GM23248 (cell line): ENCODE data around the gene MAP3K5. TPM values are rescaled to one million over a fixed set of nuclear protein-coding genes. Genes with fewer than 3 reads are reported as not detected.
A peak's percentile ranks its signal among the peaks of the same experiment; 100 is the strongest.

ENCODE experiments used
- DNase-seq: peaks from one replicate; pipeline ENCODE4 v3.0.0-alpha.2; 2015
- H2AFZ ChIP-seq: fragments of 200-600 bp; sonication (generic); 2 replicates; pipeline ENCODE4 v1.6.1; 2016; ENCODE audit warnings: antibody characterized with exemption
- H3F3A ChIP-seq: fragments of 200-600 bp; sonication (generic); 2 replicates; pipeline ENCODE4 v1.6.1; 2016; ENCODE audit warnings: mild to moderate bottlenecking, antibody characterized with exemption, mixed run types; ENCODE audit not compliant: insufficient read depth
- H3K27ac ChIP-seq: fragments of 200-600 bp; sonication (generic); 2 replicates; pipeline ENCODE4 v1.5.1; 2016; ENCODE audit warnings: mild to moderate bottlenecking
- H3K27me3 ChIP-seq: fragments of 200-600 bp; sonication (generic); replicated peaks from 2 replicates; pipeline ENCODE4 v1.6.1; 2016; ENCODE audit warnings: mild to moderate bottlenecking; ENCODE audit not compliant: insufficient read depth
- H3K36me3 ChIP-seq: fragments of 200-600 bp; sonication (generic); 2 replicates; pipeline ENCODE4 v1.6.1; 2016; ENCODE audit warnings: low read depth, mild to moderate bottlenecking
- H3K4me1 ChIP-seq: fragments of 200-600 bp; sonication (generic); 2 replicates; pipeline ENCODE4 v1.6.1; 2016; ENCODE audit warnings: mild to moderate bottlenecking; ENCODE audit not compliant: insufficient read depth
- H3K4me2 ChIP-seq: fragments of 200-600 bp; sonication (generic); one replicate; pipeline ENCODE4 v1.6.1; 2016; ENCODE audit warnings: mild to moderate bottlenecking; ENCODE audit not compliant: unreplicated experiment
- H3K4me3 ChIP-seq: fragments of 200-600 bp; sonication (generic); 2 replicates; pipeline ENCODE4 v1.5.1; 2016; ENCODE audit warnings: mild to moderate bottlenecking
- H3K79me2 ChIP-seq: fragments of 200-600 bp; sonication (generic); 2 replicates; pipeline ENCODE4 v1.6.1; 2016; ENCODE audit warnings: mild to moderate bottlenecking; ENCODE audit not compliant: insufficient read depth
- H3K9ac ChIP-seq: fragments of 200-600 bp; sonication (generic); 2 replicates; pipeline ENCODE4 v1.6.1; 2016; ENCODE audit warnings: mild to moderate bottlenecking
- H3K9me2 ChIP-seq: fragments of 200-600 bp; sonication (generic); 2 replicates; pipeline ENCODE4 v1.6.1; 2016; ENCODE audit warnings: mixed run types, mild to moderate bottlenecking, moderate library complexity; ENCODE audit not compliant: insufficient read depth
- H3K9me3 ChIP-seq: fragments of 200-600 bp; sonication (generic); one replicate; pipeline ENCODE4 v1.6.1; 2017; ENCODE audit warnings: low read depth
- H4K20me1 ChIP-seq: fragments of 200-600 bp; sonication (generic); 2 replicates; pipeline ENCODE4 v1.6.0; 2016; ENCODE audit not compliant: insufficient read depth
- EZH2 ChIP-seq: fragments of 200-600 bp; sonication (generic); IDR thresholded peaks from 2 replicates; pipeline ENCODE4 v1.6.1; 2018; ENCODE audit warnings: antibody characterized with exemption, mild to moderate bottlenecking; ENCODE audit not compliant: insufficient read depth, poor library complexity, severe bottlenecking
- EZH2phosphoT487 ChIP-seq: fragments of 200-600 bp; sonication (generic); IDR thresholded peaks from 2 replicates; pipeline ENCODE4 v1.6.1; 2018; ENCODE audit warnings: antibody characterized with exemption, moderate library complexity, mild to moderate bottlenecking, low read depth; ENCODE audit not compliant: insufficient read depth
- WGBS, 2 experiments: methylation state at CpG; one replicate each; pipeline ENCODE4 v1.1.6; 2015 to 2017; ENCODE audit warnings: low lambda C conversion rate in 2 of 2, low coverage in 1 of 2; ENCODE audit errors: missing lambda C conversion rate in 2 of 2; 5-methylcytosine and 5-hydroxymethylcytosine counted together
- in situ Hi-C: fragments of 300-500 bp; cut with MboI; formaldehyde crosslinking; loops from 2 replicates; pipeline ENCODE4 v1.15.0; 2020
- polyA plus RNA-seq: library from polyadenylated mRNA; unstranded; fragments of >200 nt; fragmentation: Nextera tagmentation; extraction: Ambion mirVana; gene quantifications from 2 replicates; pipeline ENCODE4 v1.2.1, GENCODE V29; 2016
- total RNA-seq: library from RNA; depleted of rRNA; stranded (reverse); fragments of >200 nt; shearing (Covaris generic); gene quantifications from 2 replicates; pipeline ENCODE4 v1.2.3, GENCODE V29; 2014

The MAP3K5 gene
- total and polyA plus RNA-seq, 2 experiments from 2014 or later = 1.4 to 4.1 TPM

DNA sequence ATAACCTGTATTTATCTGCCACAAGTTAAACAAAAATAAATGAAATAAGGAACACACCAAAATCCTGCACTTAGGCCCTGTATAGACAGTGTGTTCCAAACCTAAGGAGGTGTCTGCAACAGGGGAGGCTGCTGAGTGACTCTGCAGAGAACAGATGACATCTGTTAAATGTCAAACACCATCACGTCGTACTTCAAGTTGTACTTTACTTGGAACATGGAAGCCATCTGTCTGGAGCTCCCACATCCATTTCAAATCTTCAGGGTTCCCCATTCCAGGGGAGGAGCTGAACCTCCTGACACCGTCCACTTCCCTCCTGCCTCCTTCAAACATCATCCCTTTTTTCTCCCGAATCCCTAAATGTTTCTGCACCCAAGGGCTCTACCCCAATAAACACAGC lies 240.2 kb downstream of the MAP3K5 start:
- H3K9me3 ChIP-seq = no peaks in the 10 kb centered on the region
- H3K36me3 ChIP-seq = no peaks in the 10 kb centered on the region
- in situ Hi-C loops = no loop called here
- no peaks in the 10 kb centered on the region for H3K79me2 ChIP-seq
- no peak overlapping the region for H3K27ac ChIP-seq
- H3K27me3 ChIP-seq = 0 out of 2 replicates have a peak, but pooled peaks cover 7% of the 10 kb centered on the region
- 92 to 94% methylated on average over 4 of the region's 4 CpGs for WGBS, 2 experiments
- DNase-seq = no peak
- H3F3A ChIP-seq = peaks cover 7% of the 10 kb centered on the region; the same call in 1 of the 2 replicates
- H3K4me2 ChIP-seq = no peak overlapping the region
- no peak overlapping the region for H2AFZ ChIP-seq
- H3K9ac ChIP-seq = no peak overlapping the region
- H4K20me1 ChIP-seq = no peaks in the 10 kb centered on the region
- no peak overlapping the region for H3K4me3 ChIP-seq
- TF ChIP-seq EZH2phosphoT487 (no peak), EZH2 (no peak)
- H3K9me2 ChIP-seq = no peaks in the 10 kb centered on the region
- H3K4me1 ChIP-seq = no peaks in the 10 kb centered on the region

- Histone ChIP-seq H3K27me3 (0 out of 2 replicates have a peak, but pooled peaks cover 7% of the 10 kb centered on the region), H2AFZ (peak overlapping the region; percentile 81), H3K9ac (no peak overlapping the region)
Measured at GRCh38 chr6:136551103-136551502, 241.2 kb downstream of the MAP3K5 start.

GRCh38 chr6:136550330-136551071 lies 241.8 kb downstream of the MAP3K5 start, which contains the start of gene MAP7:
Gene MAP7 (minus strand): TSS chr6:136550422. CDS start chr6:136550408, 14 bp downstream.
- Histone ChIP-seq H3K27ac (no peak within 1 kb of the TSS), H3K4me3 (peak within 1 kb of the TSS; percentile 68), H3K36me3 (no peaks in the 10 kb centered on the region), H3K9me2 (no peaks in the 10 kb centered on the region), H3F3A (peaks cover 7% of the 10 kb centered on the region; the same call in 1 of the 2 replicates), H3K4me1 (no peaks in the 10 kb centered on the region), H3K9ac (peak within 1 kb of the TSS; percentile 43), H2AFZ (peak within 1 kb of the TSS; percentile 81), H3K4me2 (peak within 1 kb of the TSS; percentile 70), H4K20me1 (no peaks in the 10 kb centered on the region), H3K27me3 (0 out of 2 replicates have a peak, but pooled peaks cover 7% of the 10 kb centered on the region), H3K9me3 (no peaks in the 10 kb centered on the region), H3K79me2 (no peaks in the 10 kb centered on the region)
- DNase-seq = peak; percentile 75
- no peak for TF ChIP-seq EZH2phosphoT487
- TF ChIP-seq EZH2 = no peak
- WGBS, 2 experiments = 4 to 5% methylated on average over 49 to 68 of the region's 79 CpGs
- in situ Hi-C loops = no loop called here

More at GRCh38 chr6:136551103-136551502, 241.2 kb downstream of the MAP3K5 start:
- Histone ChIP-seq H3K4me1 (no peaks in the 10 kb centered on the region), H3K36me3 (no peaks in the 10 kb centered on the region), H3K9me3 (no peaks in the 10 kb centered on the region), H3F3A (peaks cover 7% of the 10 kb centered on the region; the same call in 1 of the 2 replicates), H3K79me2 (no peaks in the 10 kb centered on the region), H3K27ac (no peak overlapping the region), H3K4me2 (no peak overlapping the region), H4K20me1 (no peaks in the 10 kb centered on the region), H3K4me3 (peak overlapping the region; percentile 68), H3K9me2 (no peaks in the 10 kb centered on the region)
- TF ChIP-seq EZH2 = no peak
- TF ChIP-seq EZH2phosphoT487 = no peak
- WGBS, 2 experiments = 84 to 86% methylated on average over 8 of the region's 8 CpGs
- in situ Hi-C loops = no loop called here
- DNase-seq = no peak

- H3K4me2 ChIP-seq = peak overlapping the region; percentile 70
- H3K27ac ChIP-seq = no peak overlapping the region
- H3K4me3 ChIP-seq = peak overlapping the region; percentile 68
- H3F3A ChIP-seq = peaks cover 7% of the 10 kb centered on the region; the same call in 1 of the 2 replicates
- peak overlapping the region; percentile 81 for H2AFZ ChIP-seq
- 0 out of 2 replicates have a peak, but pooled peaks cover 7% of the 10 kb centered on the region for H3K27me3 ChIP-seq
- DNase-seq = peak; percentile 61
- H3K9ac ChIP-seq = peak overlapping the region; percentile 43
- no peaks in the 10 kb centered on the region for H3K9me2 ChIP-seq
- no peaks in the 10 kb centered on the region for H3K36me3 ChIP-seq
- no peaks in the 10 kb centered on the region for H3K79me2 ChIP-seq
- 1% methylated on average over 13 to 32 of the region's 46 CpGs for WGBS, 2 experiments
- H3K4me1 ChIP-seq = no peaks in the 10 kb centered on the region
- TF ChIP-seq EZH2phosphoT487 (no peak), EZH2 (no peak)
- H4K20me1 ChIP-seq = no peaks in the 10 kb centered on the region
- in situ Hi-C loops = no loop called here
- no peaks in the 10 kb centered on the region for H3K9me3 ChIP-seq
Measured at GRCh38 chr6:136550045-136550329, 242.3 kb downstream of the MAP3K5 start.
